Measurements from ENCODE around the gene TBC1D19.

DNA sequence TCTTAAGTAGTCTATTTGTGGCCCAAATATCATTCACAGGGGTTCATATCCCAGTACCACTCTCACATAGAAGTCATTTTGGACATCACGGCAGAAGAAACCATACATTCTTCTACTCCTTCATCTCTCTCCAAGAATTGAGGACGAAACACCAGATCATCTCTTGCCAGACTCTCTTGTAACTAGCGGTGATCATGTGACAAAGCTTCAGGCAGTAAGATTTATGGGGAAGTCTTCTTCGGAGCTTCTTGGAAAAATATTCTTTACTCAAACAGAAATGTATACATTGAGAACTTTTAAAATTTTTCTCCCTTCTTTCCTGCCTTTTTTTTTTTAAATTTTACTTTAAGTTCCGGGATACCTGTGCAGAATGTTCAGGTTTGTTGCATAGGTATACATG is 4.7 kb upstream of the TBC1D19 start:
- TF ChIP-seq CTCF (IDR thresholded peaks at IDR 0.05; ENCODE audit: insufficient read depth, low read length) (no peak), POLR2AphosphoS5 (IDR thresholded peaks at IDR 0.05; ENCODE audit: low read depth) (no peak), GABPA (IDR thresholded peaks at IDR 0.05; ENCODE audit: low read depth) (no peak)
- TF ChIP-seq, protein P1, sequence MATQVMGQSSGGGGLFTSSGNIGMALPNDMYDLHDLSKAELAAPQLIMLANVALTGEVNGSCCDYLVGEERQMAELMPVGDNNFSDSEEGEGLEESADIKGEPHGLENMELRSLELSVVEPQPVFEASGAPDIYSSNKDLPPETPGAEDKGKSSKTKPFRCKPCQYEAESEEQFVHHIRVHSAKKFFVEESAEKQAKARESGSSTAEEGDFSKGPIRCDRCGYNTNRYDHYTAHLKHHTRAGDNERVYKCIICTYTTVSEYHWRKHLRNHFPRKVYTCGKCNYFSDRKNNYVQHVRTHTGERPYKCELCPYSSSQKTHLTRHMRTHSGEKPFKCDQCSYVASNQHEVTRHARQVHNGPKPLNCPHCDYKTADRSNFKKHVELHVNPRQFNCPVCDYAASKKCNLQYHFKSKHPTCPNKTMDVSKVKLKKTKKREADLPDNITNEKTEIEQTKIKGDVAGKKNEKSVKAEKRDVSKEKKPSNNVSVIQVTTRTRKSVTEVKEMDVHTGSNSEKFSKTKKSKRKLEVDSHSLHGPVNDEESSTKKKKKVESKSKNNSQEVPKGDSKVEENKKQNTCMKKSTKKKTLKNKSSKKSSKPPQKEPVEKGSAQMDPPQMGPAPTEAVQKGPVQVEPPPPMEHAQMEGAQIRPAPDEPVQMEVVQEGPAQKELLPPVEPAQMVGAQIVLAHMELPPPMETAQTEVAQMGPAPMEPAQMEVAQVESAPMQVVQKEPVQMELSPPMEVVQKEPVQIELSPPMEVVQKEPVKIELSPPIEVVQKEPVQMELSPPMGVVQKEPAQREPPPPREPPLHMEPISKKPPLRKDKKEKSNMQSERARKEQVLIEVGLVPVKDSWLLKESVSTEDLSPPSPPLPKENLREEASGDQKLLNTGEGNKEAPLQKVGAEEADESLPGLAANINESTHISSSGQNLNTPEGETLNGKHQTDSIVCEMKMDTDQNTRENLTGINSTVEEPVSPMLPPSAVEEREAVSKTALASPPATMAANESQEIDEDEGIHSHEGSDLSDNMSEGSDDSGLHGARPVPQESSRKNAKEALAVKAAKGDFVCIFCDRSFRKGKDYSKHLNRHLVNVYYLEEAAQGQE (IDR thresholded peaks at IDR 0.05; ENCODE audit: insufficient replicate concordance, low read depth) = no peak
